Hepatocyte (in vitro differentiated cells): ENCODE results near the gene LENG8.
"Not testable (repeated sequence)": the region's sequence is repeated elsewhere in the genome, so short reads cannot be mapped to it uniquely, and the experiment has no call there.

ENCODE experiments used
- CTCF ChIP-seq: fragments of 200-600 bp; sonication (generic); IDR thresholded peaks from 2 replicates; pipeline ENCODE4 v1.5.1; 2016; ENCODE audit warnings: antibody characterized with exemption, mild to moderate bottlenecking; ENCODE audit not compliant: poor library complexity
- EZH2 ChIP-seq: fragments of 200-600 bp; sonication (generic); IDR thresholded peaks from 2 replicates; pipeline ENCODE4 v1.6.1; 2016; ENCODE audit warnings: antibody characterized with exemption, mild to moderate bottlenecking, borderline replicate concordance

- TF ChIP-seq CTCF, EZH2: not testable (repeated sequence)
These were observed 46.3 kb downstream of the LENG8 start for GRCh38 chr19:54495284-54495683.
